ENCODE results near the gene HOXB3.

DNA sequence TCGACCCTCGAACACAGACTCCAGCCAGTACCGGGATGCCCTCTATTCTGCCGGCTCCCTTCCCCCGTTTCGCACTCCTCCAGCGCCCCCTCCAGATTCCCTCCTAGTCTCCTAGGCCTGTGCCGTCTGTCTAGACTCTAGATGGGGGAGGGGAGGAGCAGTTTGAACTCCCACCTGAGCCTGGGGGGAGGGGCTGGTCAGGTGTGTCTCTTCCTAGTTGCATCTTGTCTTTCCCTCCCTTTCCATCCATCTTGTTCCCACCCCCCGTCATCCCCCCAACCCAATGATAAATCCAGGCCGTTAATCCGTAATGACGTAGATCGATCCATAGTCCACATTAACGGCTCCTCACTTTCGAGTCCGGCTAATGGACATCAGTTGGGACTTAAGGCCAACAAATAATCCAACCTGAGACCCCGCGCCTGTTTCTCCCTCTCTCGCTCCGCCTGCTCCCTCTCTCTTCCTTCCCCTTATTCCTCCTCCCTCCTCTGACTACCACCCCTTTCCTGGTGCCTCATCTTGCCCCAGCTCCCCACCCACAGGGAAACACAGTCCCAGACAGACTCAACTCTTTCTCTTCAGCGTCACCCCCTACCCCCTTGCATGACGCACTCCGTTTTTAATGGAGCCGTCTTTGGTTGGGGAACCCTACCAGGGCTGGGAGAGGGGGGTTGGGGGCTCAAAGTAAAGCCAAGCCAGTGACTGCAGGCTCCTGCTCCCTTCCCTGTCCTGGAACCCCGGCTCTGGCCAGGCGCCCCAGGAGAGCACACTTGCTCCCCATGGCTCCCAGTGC, 6.9 kb upstream of the HOXB3 start:
- TF ChIP-seq EP300 (IDR thresholded peaks at IDR 0.05): no peak
- TF ChIP-seq, protein P1, sequence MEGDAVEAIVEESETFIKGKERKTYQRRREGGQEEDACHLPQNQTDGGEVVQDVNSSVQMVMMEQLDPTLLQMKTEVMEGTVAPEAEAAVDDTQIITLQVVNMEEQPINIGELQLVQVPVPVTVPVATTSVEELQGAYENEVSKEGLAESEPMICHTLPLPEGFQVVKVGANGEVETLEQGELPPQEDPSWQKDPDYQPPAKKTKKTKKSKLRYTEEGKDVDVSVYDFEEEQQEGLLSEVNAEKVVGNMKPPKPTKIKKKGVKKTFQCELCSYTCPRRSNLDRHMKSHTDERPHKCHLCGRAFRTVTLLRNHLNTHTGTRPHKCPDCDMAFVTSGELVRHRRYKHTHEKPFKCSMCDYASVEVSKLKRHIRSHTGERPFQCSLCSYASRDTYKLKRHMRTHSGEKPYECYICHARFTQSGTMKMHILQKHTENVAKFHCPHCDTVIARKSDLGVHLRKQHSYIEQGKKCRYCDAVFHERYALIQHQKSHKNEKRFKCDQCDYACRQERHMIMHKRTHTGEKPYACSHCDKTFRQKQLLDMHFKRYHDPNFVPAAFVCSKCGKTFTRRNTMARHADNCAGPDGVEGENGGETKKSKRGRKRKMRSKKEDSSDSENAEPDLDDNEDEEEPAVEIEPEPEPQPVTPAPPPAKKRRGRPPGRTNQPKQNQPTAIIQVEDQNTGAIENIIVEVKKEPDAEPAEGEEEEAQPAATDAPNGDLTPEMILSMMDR (IDR thresholded peaks at IDR 0.05): no peak
- TF ChIP-seq POLR2A (IDR thresholded peaks at IDR 0.05): no peak
- peak in 3 of 4 donors; percentile 24 to 46 (median 46) for TF ChIP-seq POLR2AphosphoS5 (IDR thresholded peaks at IDR 0.05)

Data from sigmoid colon (tissue), 4 donors.